Smooth muscle cell of the coronary artery (primary cell): Measurements from ENCODE around the gene TGIF2LX. TPM values are rescaled to one million over a fixed set of nuclear protein-coding genes. Genes with fewer than 3 reads are reported as not detected.

Experiments
- total RNA-seq: library from RNA; depleted of rRNA; stranded (reverse); fragments of >200 nt; gene quantifications from 2 replicates; pipeline ENCODE4 v1.2.3, GENCODE V29; 2014; ENCODE audit warnings: low replicate concordance

The TGIF2LX gene
- total RNA-seq: not detected in 2 replicates

GRCh38 chrX:89921665-89922064 is at the start of gene TGIF2LX:
TSS of gene TGIF2LX (plus strand) at chrX:89921908. CDS start at chrX:89922086, 178 bp downstream.

